Activated naive CD4-positive, alpha-beta T cell treated with anti-CD3 and anti-CD28 coated beads, Interleukin-2, amount 10 ng/mL, durations not matched to agents 7 days and 5 days (primary cell): Measurements from ENCODE around the gene FRMD3.
A peak's percentile ranks its signal among the peaks of the same experiment; 100 is the strongest.

ENCODE experiments used
- CTCF ChIA-PET: fragments of 350-600 bp; sonication (Branson Sonifier 250); formaldehyde crosslinking; loops from one replicate; lab custom pipeline; 2021; ENCODE audit warnings: antibody characterized with exemption; lab: Charles Lee
- DNase-seq: peaks from one replicate; pipeline ENCODE4 v3.0.0-alpha.2; 2020
- H3K27ac Mint-ChIP-seq: one replicate; pipeline ENCODE4 v1.8.0; 2021; ENCODE audit warnings: mild to moderate bottlenecking, moderate library complexity, mixed read lengths
- H3K27me3 Mint-ChIP-seq: one replicate; pipeline ENCODE4 v1.8.0; 2021; ENCODE audit warnings: mild to moderate bottlenecking, mixed read lengths
- H3K36me3 Mint-ChIP-seq: one replicate; pipeline ENCODE4 v1.8.0; 2021; ENCODE audit warnings: mixed read lengths
- H3K4me1 Mint-ChIP-seq: one replicate; pipeline ENCODE4 v1.8.0; 2021; ENCODE audit warnings: mixed read lengths
- H3K4me3 Mint-ChIP-seq: one replicate; pipeline ENCODE4 v1.8.0; 2021; ENCODE audit warnings: mild to moderate bottlenecking, moderate library complexity, mixed read lengths
- H3K9me3 Mint-ChIP-seq: one replicate; pipeline ENCODE4 v1.8.0; 2021; ENCODE audit warnings: mixed read lengths

FRMD3 gene

GRCh38 chr9:83512621-83513020, 25.6 kb downstream of the FRMD3 start:
- H3K4me1 Mint-ChIP-seq: peaks cover 13% of the 10 kb centered on the region
- no peak overlapping the region for H3K27ac Mint-ChIP-seq
- CTCF ChIA-PET: no interaction called here
- no peaks in the 10 kb centered on the region for H3K36me3 Mint-ChIP-seq
- DNase-seq: no peak
- no peaks in the 10 kb centered on the region for H3K9me3 Mint-ChIP-seq
- H3K4me3 Mint-ChIP-seq: no peak overlapping the region
- H3K27me3 Mint-ChIP-seq: no peaks in the 10 kb centered on the region

GRCh38 chr9:83511051-83511450, 27.1 kb downstream of the FRMD3 start:
- no peaks in the 10 kb centered on the region for H3K27me3 Mint-ChIP-seq
- CTCF ChIA-PET: interaction anchor here (1.9 kb wide), 1 partner anchor 33 kb away, joined by 5 read pairs; no protein-coding TSS in a partner anchor
- H3K36me3 Mint-ChIP-seq: no peaks in the 10 kb centered on the region
- peaks cover 13% of the 10 kb centered on the region for H3K4me1 Mint-ChIP-seq
- DNase-seq: no peak
- no peaks in the 10 kb centered on the region for H3K9me3 Mint-ChIP-seq
- no peak overlapping the region for H3K4me3 Mint-ChIP-seq
- H3K27ac Mint-ChIP-seq: no peak overlapping the region

GRCh38 chr9:83509402-83509801, 28.8 kb downstream of the FRMD3 start:
- DNase-seq: no peak
- Mint-ChIP-seq H3K27me3 (no peaks in the 10 kb centered on the region), H3K4me3 (no peak overlapping the region), H3K27ac (no peak overlapping the region), H3K4me1 (peaks cover 13% of the 10 kb centered on the region), H3K9me3 (no peaks in the 10 kb centered on the region), H3K36me3 (no peaks in the 10 kb centered on the region)
- CTCF ChIA-PET: interaction anchor here (1.4 to 1.8 kb wide), 2 partner anchors 35 to 176 kb away, joined by 7 to 8 read pairs; no protein-coding TSS in a partner anchor

- DNase-seq: peak; percentile 38
These were observed 30.1 kb downstream of the FRMD3 start for GRCh38 chr9:83508067-83508466.

GRCh38 chr9:83505282-83505681, 32.9 kb downstream of the FRMD3 start:
- Mint-ChIP-seq H3K9me3 (no peaks in the 10 kb centered on the region), H3K27me3 (no peaks in the 10 kb centered on the region), H3K4me3 (no peak overlapping the region), H3K36me3 (no peaks in the 10 kb centered on the region), H3K27ac (no peak overlapping the region), H3K4me1 (peaks cover 13% of the 10 kb centered on the region)
- no peak for DNase-seq
- CTCF ChIA-PET: no interaction called here

More at GRCh38 chr9:83508067-83508466, 30.1 kb downstream of the FRMD3 start:
- H3K27ac Mint-ChIP-seq: peak overlapping the region; percentile 33
- H3K9me3 Mint-ChIP-seq: no peaks in the 10 kb centered on the region
- no peak overlapping the region for H3K4me3 Mint-ChIP-seq
- CTCF ChIA-PET: no interaction called here
- H3K4me1 Mint-ChIP-seq: peaks cover 13% of the 10 kb centered on the region
- H3K36me3 Mint-ChIP-seq: no peaks in the 10 kb centered on the region
- no peaks in the 10 kb centered on the region for H3K27me3 Mint-ChIP-seq

GRCh38 chr9:83503866-83504265, 34.3 kb downstream of the FRMD3 start:
- no peak overlapping the region for H3K4me3 Mint-ChIP-seq
- H3K27me3 Mint-ChIP-seq: no peaks in the 10 kb centered on the region
- peaks cover 12% of the 10 kb centered on the region for H3K4me1 Mint-ChIP-seq
- CTCF ChIA-PET: interaction anchor here (0.8 kb wide), 1 partner anchor 169 kb away, joined by 3 read pairs; no protein-coding TSS in a partner anchor
- no peak overlapping the region for H3K27ac Mint-ChIP-seq
- DNase-seq: no peak
- no peaks in the 10 kb centered on the region for H3K9me3 Mint-ChIP-seq
- no peaks in the 10 kb centered on the region for H3K36me3 Mint-ChIP-seq

- DNase-seq: no peak
- H3K36me3 Mint-ChIP-seq: no peaks in the 10 kb centered on the region
- no peak overlapping the region for H3K4me3 Mint-ChIP-seq
- CTCF ChIA-PET: interaction anchor here (0.8 kb wide), 1 partner anchor 52 kb away, joined by 4 read pairs; no protein-coding TSS in a partner anchor
- no peaks in the 10 kb centered on the region for H3K27me3 Mint-ChIP-seq
- H3K9me3 Mint-ChIP-seq: no peaks in the 10 kb centered on the region
- no peaks in the 10 kb centered on the region for H3K4me1 Mint-ChIP-seq
- H3K27ac Mint-ChIP-seq: no peak overlapping the region
These were observed 36.6 kb downstream of the FRMD3 start for GRCh38 chr9:83501565-83501964.

GRCh38 chr9:83497441-83497840, 40.8 kb downstream of the FRMD3 start:
- Mint-ChIP-seq H3K4me3 (no peak overlapping the region), H3K9me3 (no peaks in the 10 kb centered on the region), H3K36me3 (no peaks in the 10 kb centered on the region), H3K4me1 (no peaks in the 10 kb centered on the region), H3K27me3 (no peaks in the 10 kb centered on the region), H3K27ac (no peak overlapping the region)
- DNase-seq: no peak
- CTCF ChIA-PET: no interaction called here

GRCh38 chr9:83491995-83492394, 46.2 kb downstream of the FRMD3 start:
- Mint-ChIP-seq H3K36me3 (no peaks in the 10 kb centered on the region), H3K9me3 (no peaks in the 10 kb centered on the region), H3K27me3 (no peaks in the 10 kb centered on the region), H3K4me3 (no peak overlapping the region), H3K4me1 (no peaks in the 10 kb centered on the region), H3K27ac (no peak overlapping the region)
- DNase-seq: no peak
- CTCF ChIA-PET: no interaction called here

GRCh38 chr9:83491413-83491812, 46.8 kb downstream of the FRMD3 start:
- H3K9me3 Mint-ChIP-seq: no peaks in the 10 kb centered on the region
- no peaks in the 10 kb centered on the region for H3K27me3 Mint-ChIP-seq
- no peak overlapping the region for H3K27ac Mint-ChIP-seq
- CTCF ChIA-PET: no interaction called here
- no peaks in the 10 kb centered on the region for H3K36me3 Mint-ChIP-seq
- H3K4me1 Mint-ChIP-seq: no peaks in the 10 kb centered on the region
- H3K4me3 Mint-ChIP-seq: no peak overlapping the region
- no peak for DNase-seq

GRCh38 chr9:83489961-83490360, 48.2 kb downstream of the FRMD3 start:
- H3K27me3 Mint-ChIP-seq: no peaks in the 10 kb centered on the region
- no peaks in the 10 kb centered on the region for H3K36me3 Mint-ChIP-seq
- CTCF ChIA-PET: no interaction called here
- no peak for DNase-seq
- no peak overlapping the region for H3K27ac Mint-ChIP-seq
- H3K9me3 Mint-ChIP-seq: no peaks in the 10 kb centered on the region
- H3K4me3 Mint-ChIP-seq: no peak overlapping the region
- H3K4me1 Mint-ChIP-seq: no peaks in the 10 kb centered on the region

GRCh38 chr9:83484990-83485389, 53.2 kb downstream of the FRMD3 start:
- DNase-seq: no peak
- CTCF ChIA-PET: interaction anchor here (0.9 kb wide), 1 partner anchor 14 kb away, joined by 3 read pairs; no protein-coding TSS in a partner anchor
- H3K27me3 Mint-ChIP-seq: no peaks in the 10 kb centered on the region
- H3K9me3 Mint-ChIP-seq: no peaks in the 10 kb centered on the region
- no peak overlapping the region for H3K4me3 Mint-ChIP-seq
- no peaks in the 10 kb centered on the region for H3K36me3 Mint-ChIP-seq
- H3K27ac Mint-ChIP-seq: no peak overlapping the region
- H3K4me1 Mint-ChIP-seq: no peaks in the 10 kb centered on the region

- H3K27ac Mint-ChIP-seq: no peak overlapping the region
- CTCF ChIA-PET: no interaction called here
- no peak overlapping the region for H3K4me3 Mint-ChIP-seq
- no peak for DNase-seq
- no peaks in the 10 kb centered on the region for H3K36me3 Mint-ChIP-seq
- peaks cover 8% of the 10 kb centered on the region for H3K27me3 Mint-ChIP-seq
- H3K9me3 Mint-ChIP-seq: peaks cover 6% of the 10 kb centered on the region
- no peaks in the 10 kb centered on the region for H3K4me1 Mint-ChIP-seq
These were observed 55.0 kb downstream of the FRMD3 start for GRCh38 chr9:83483223-83483622.

GRCh38 chr9:83479765-83480164, 58.4 kb downstream of the FRMD3 start:
- Mint-ChIP-seq H3K36me3 (no peaks in the 10 kb centered on the region), H3K27ac (no peak overlapping the region), H3K4me3 (no peak overlapping the region), H3K27me3 (peaks cover 8% of the 10 kb centered on the region), H3K9me3 (peaks cover 6% of the 10 kb centered on the region), H3K4me1 (no peaks in the 10 kb centered on the region)
- DNase-seq: no peak
- CTCF ChIA-PET: no interaction called here

GRCh38 chr9:83477571-83477970, 60.6 kb downstream of the FRMD3 start:
- H3K27ac Mint-ChIP-seq: no peak overlapping the region
- peaks cover 2% of the 10 kb centered on the region for H3K36me3 Mint-ChIP-seq
- no peak for DNase-seq
- H3K4me3 Mint-ChIP-seq: no peak overlapping the region
- CTCF ChIA-PET: no interaction called here
- peaks cover 8% of the 10 kb centered on the region for H3K27me3 Mint-ChIP-seq
- H3K9me3 Mint-ChIP-seq: peaks cover 6% of the 10 kb centered on the region
- H3K4me1 Mint-ChIP-seq: peaks cover 18% of the 10 kb centered on the region
